K562 (cell line): ENCODE data around the gene MYLK2. TPM values are rescaled to one million over a fixed set of nuclear protein-coding genes. Genes with fewer than 3 reads are reported as not detected.
A peak's percentile ranks its signal among the peaks of the same experiment; 100 is the strongest.

Source experiments
- ATF7 ChIP-seq: fragments of 450-650 bp; IDR thresholded peaks from 2 replicates; pipeline ENCODE4 v1.7.1; 2014; ENCODE audit warnings: mild to moderate bottlenecking, moderate library complexity
- E2F1 ChIP-seq: sonication (generic); formaldehyde crosslinking; IDR thresholded peaks from 2 replicates; pipeline ENCODE4 v1.8.1; 2023; ENCODE audit warnings: mild to moderate bottlenecking, missing genetic modification reagents, moderate library complexity
- FIP1L1 ChIP-seq: fragments of 200-400 bp; formaldehyde crosslinking; IDR thresholded peaks from 2 replicates; pipeline ENCODE4 v1.6.1; 2018; ENCODE audit warnings: mild to moderate bottlenecking, low read depth, low read length; ENCODE audit not compliant: poor library complexity, severe bottlenecking
- GATAD2A ChIP-seq: fragments of 450-650 bp; IDR thresholded peaks from 2 replicates; pipeline ENCODE4 v1.6.1; 2017
- HLTF ChIP-seq: fragments of 450-650 bp; IDR thresholded peaks from 2 replicates; pipeline ENCODE4 v1.6.1; 2016
- MEF2A ChIP-seq: IDR thresholded peaks from 2 replicates; pipeline ENCODE4 v1.6.1; 2011; ENCODE audit warnings: low read depth, mild to moderate bottlenecking, low read length, moderate library complexity; ENCODE audit not compliant: control insufficient read depth
- PREB ChIP-seq: sonication (generic); formaldehyde crosslinking; IDR thresholded peaks from 2 replicates; pipeline ENCODE4 v1.8.1; 2023; ENCODE audit warnings: mild to moderate bottlenecking, missing genetic modification reagents
- RBM15 ChIP-seq: fragments of 200-400 bp; formaldehyde crosslinking; IDR thresholded peaks from 2 replicates; pipeline ENCODE4 v1.6.1; 2018; ENCODE audit warnings: mild to moderate bottlenecking, low read length, moderate library complexity; ENCODE audit not compliant: insufficient read depth
- TSC22D4 ChIP-seq: fragments of 450-650 bp; IDR thresholded peaks from 2 replicates; pipeline ENCODE4 v1.6.1; 2016; ENCODE audit warnings: missing genetic modification characterization, missing biosample characterization, control low read depth
- ZBTB26 ChIP-seq: fragments of 450-650 bp; formaldehyde crosslinking; IDR thresholded peaks from 2 replicates; pipeline ENCODE4 v1.4.0; 2022; ENCODE audit warnings: missing genetic modification characterization
- ZMIZ1 ChIP-seq, 2 experiments: fragments of 150-350 bp in 1 of 2; IDR thresholded peaks; 2 replicates each; pipeline ENCODE4 v1.6.1; 2012 to 2016; ENCODE audit warnings: low read depth in 2 of 2, low read length in 2 of 2, mild to moderate bottlenecking in 1 of 2, moderate library complexity in 1 of 2
- ZNF592 ChIP-seq: fragments of 450-650 bp; IDR thresholded peaks from 2 replicates; pipeline ENCODE4 v1.6.1; 2017; ENCODE audit warnings: antibody characterized with exemption, mild to moderate bottlenecking
- ZNF764 ChIP-seq: fragments of 250-450 bp; sonication (Bioruptor Pico); IDR thresholded peaks from 2 replicates; pipeline ENCODE4 v1.4.0; 2020; ENCODE audit warnings: low read depth, mild to moderate bottlenecking, moderate library complexity
- polyA plus RNA-seq, 8 experiments: library from polyadenylated mRNA; depleted of rRNA in 4 of 8; stranded (reverse) in 5 of 8; unstranded in 3 of 8; fragments of >200 nt; fragmentation: Nextera tagmentation in 2 of 8; fragmentation: Illumina TruSeq in 1 of 8; extraction: Ambion mirVana in 2 of 8; extraction: Trizol in 1 of 8; gene quantifications; 2 replicates each; pipeline versions ENCODE4 v1.2.1 to v1.2.3, GENCODE V29; 2011 to 2014; ENCODE audit warnings: inconsistent platforms in 1 of 8, missing spikeins in 1 of 8
- total RNA-seq, 7 experiments: library from RNA; depleted of rRNA in 6 of 7; stranded (reverse); fragments of >200 nt in 6 of 7; fragmentation: Illumina TruSeq in 2 of 7; extraction: Trizol in 2 of 7; gene quantifications; 2 replicates each; pipeline versions ENCODE4 v1.2.1 to v1.2.3, GENCODE V29; 2011 to 2021; ENCODE audit warnings: low replicate concordance in 1 of 7

The MYLK2 gene
- total and polyA plus RNA-seq, 9 of the 15 experiments (the other 6 are each of a cell fraction or from before 2014, with no cell fraction given) = 0.07 to 0.53 (median 0.18) TPM; not detected in 2

GRCh38 chr20:31835977-31836852, 17.1 kb downstream of the MYLK2 start (continued):
- TF ChIP-seq ZMIZ1 (IDR thresholded peaks at IDR 0.05; ENCODE audit: low read depth in 2 of 2, low read length in 2 of 2) (0 out of 4 replicates have a peak, but pooled peaks of 1 of the 2 experiments have one; percentile 24), ATF7 (peak; percentile 76), FIP1L1 (no peak), ZNF592 (peak; percentile 85), PREB (CRISPR knock-in tag) (no peak; the same call in 1 of the 2 replicates), ZBTB26 (CRISPR knock-in tag) (no peak), ZNF764 (no peak), TSC22D4 (tag) (no peak), HLTF (no peak), RBM15 (no peak), E2F1 (CRISPR knock-in tag) (0 out of 2 replicates have a peak, but pooled peaks have one; percentile 36), MEF2A (no peak), GATAD2A (no peak)
